OCI-LY1 (cell line): ENCODE results near the gene THSD7A.

Experiments
- CTCF ChIP-seq: fragments of 200-600 bp; sonication (generic), shearing (Covaris generic); IDR thresholded peaks from 2 replicates; pipeline ENCODE4 v1.5.1; 2017; ENCODE audit warnings: mild to moderate bottlenecking, antibody characterized with exemption, low read length, moderate library complexity, mixed read lengths
- EZH2 ChIP-seq: fragments of 200-600 bp; sonication (generic), shearing (Covaris generic); IDR thresholded peaks from 2 replicates; pipeline ENCODE4 v1.8.0; 2017; ENCODE audit warnings: borderline replicate concordance, mixed run types, mild to moderate bottlenecking, antibody characterized with exemption, low read length, moderate library complexity, mixed read lengths

- TF ChIP-seq CTCF (no peak), EZH2 (no peak)
These were observed 141.6 kb downstream of the THSD7A start for GRCh38 chr7:11690395-11690794.
